Fibroblast of mammary gland (primary cell): ENCODE results near the gene GLIPR2.

Source experiments
- DNase-seq: peaks from one replicate; pipeline ENCODE4 v3.0.0-alpha.2; 2010; ENCODE audit warnings: low read depth
- H3K4me3 ChIP-seq: 2 replicates; pipeline ENCODE4 v1.5.1; 2011; ENCODE audit warnings: low read depth, mild to moderate bottlenecking, low read length, moderate library complexity; ENCODE audit not compliant: control insufficient read depth
- CTCF ChIP-seq: conservative IDR thresholded peaks from 2 replicates; pipeline ENCODE4 v1.5.1; 2011; ENCODE audit warnings: low read depth, low read length, inconsistent platforms; ENCODE audit not compliant: control insufficient read depth, insufficient read depth

GLIPR2 gene

GRCh38 chr9:36149197-36149596, 12.7 kb downstream of the GLIPR2 start:
- peak overlapping the region; percentile 6 for H3K4me3 ChIP-seq
- DNase-seq = peak; percentile 80
- no peak for TF ChIP-seq CTCF

- H3K4me3 ChIP-seq = no peak overlapping the region
- peak; percentile 64 for DNase-seq
- no peak for TF ChIP-seq CTCF
Measured at GRCh38 chr9:36150574-36151315, 14.2 kb downstream of the GLIPR2 start.

GRCh38 chr9:36151316-36152210, 15.0 kb downstream of the GLIPR2 start:
- TF ChIP-seq CTCF = no peak
- no peak overlapping the region for H3K4me3 ChIP-seq
- peak; percentile 68 for DNase-seq

- no peak for TF ChIP-seq CTCF
- no peak overlapping the region for H3K4me3 ChIP-seq
- DNase-seq = no peak
Measured at GRCh38 chr9:36152741-36153438, 16.4 kb downstream of the GLIPR2 start.

GRCh38 chr9:36153746-36154145, 17.2 kb downstream of the GLIPR2 start:
- no peak for DNase-seq
- no peak for TF ChIP-seq CTCF

GRCh38 chr9:36154331-36154952, 17.9 kb downstream of the GLIPR2 start:
- DNase-seq = peak; percentile 84
- no peak overlapping the region for H3K4me3 ChIP-seq
- no peak for TF ChIP-seq CTCF

More at GRCh38 chr9:36153746-36154145, 17.2 kb downstream of the GLIPR2 start:
- no peak overlapping the region for H3K4me3 ChIP-seq
